Measurements from ENCODE around the gene EGLN3.

GRCh38 chr14:33957299-33957698 lies 6.4 kb upstream of the EGLN3 start:
- TF ChIP-seq CTCF (IDR thresholded peaks at IDR 0.05; ENCODE audit: low read depth, low read length) (no peak), EZH2phosphoT487 (IDR thresholded peaks at IDR 0.05; ENCODE audit: low read depth) (no peak)
